ENCODE results near the gene GNA14. TPM values are rescaled to one million over a fixed set of nuclear protein-coding genes. Genes with fewer than 3 reads are reported as not detected.

GNA14 gene
- total RNA-seq, 1 donor from 2014 or later = not detected

DNA sequence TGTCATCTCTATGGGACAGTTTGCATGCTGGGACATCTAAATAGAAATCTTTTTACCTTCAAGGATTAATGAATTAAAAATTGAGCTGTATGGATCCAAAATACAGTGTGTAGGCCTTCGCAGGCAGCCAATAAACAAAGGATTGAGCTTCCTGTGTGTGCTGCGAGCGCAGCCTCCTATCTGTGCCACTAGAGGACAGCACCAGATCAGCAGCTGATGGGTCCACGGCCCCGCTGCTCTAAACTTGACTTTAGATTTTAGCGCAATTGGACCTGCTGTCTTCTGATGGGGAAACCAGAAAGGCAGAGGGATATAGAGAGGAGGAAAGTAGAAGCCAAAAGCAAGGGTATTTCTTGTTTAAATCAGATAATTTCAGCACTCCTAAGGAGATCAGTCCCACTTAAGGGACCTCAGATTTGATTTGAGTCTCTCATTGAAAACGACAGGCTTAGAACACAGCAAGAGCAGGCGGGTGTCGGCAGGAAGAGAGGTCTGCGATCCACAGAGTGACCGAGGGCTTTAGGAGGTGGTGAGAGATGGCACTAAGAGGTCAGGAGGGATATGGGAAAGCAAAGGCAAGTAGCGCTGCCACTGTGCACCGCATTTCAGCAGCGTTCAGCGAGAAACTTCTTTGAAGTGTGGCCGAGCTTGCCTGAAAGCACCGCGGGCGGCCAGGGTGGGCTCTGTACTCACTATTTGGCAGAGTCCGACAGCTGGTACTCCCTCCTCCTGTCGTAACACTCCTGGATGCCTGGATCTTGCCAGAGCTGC, 214.3 kb downstream of the GNA14 start:
- Mint-ChIP-seq H3K4me1 (ENCODE audit: unreplicated experiment) (peaks cover 6% of the 10 kb centered on the region), H3K9me3 (ENCODE audit: unreplicated experiment) (no peaks in the 10 kb centered on the region), H3K27me3 (ENCODE audit: unreplicated experiment) (peaks cover 21% of the 10 kb centered on the region), H3K4me3 (ENCODE audit: unreplicated experiment) (no peak overlapping the region), H3K27ac (ENCODE audit: unreplicated experiment) (no peak overlapping the region), H3K36me3 (ENCODE audit: unreplicated experiment) (no peaks in the 10 kb centered on the region)
- TF ChIP-seq, protein P1, sequence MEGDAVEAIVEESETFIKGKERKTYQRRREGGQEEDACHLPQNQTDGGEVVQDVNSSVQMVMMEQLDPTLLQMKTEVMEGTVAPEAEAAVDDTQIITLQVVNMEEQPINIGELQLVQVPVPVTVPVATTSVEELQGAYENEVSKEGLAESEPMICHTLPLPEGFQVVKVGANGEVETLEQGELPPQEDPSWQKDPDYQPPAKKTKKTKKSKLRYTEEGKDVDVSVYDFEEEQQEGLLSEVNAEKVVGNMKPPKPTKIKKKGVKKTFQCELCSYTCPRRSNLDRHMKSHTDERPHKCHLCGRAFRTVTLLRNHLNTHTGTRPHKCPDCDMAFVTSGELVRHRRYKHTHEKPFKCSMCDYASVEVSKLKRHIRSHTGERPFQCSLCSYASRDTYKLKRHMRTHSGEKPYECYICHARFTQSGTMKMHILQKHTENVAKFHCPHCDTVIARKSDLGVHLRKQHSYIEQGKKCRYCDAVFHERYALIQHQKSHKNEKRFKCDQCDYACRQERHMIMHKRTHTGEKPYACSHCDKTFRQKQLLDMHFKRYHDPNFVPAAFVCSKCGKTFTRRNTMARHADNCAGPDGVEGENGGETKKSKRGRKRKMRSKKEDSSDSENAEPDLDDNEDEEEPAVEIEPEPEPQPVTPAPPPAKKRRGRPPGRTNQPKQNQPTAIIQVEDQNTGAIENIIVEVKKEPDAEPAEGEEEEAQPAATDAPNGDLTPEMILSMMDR (IDR thresholded peaks at IDR 0.05) = peak; percentile 100
- DNase-seq (ENCODE audit: extremely low spot score, unreplicated experiment) = peak; percentile 83

- Mint-ChIP-seq H3K27ac (ENCODE audit: unreplicated experiment) (no peak overlapping the region), H3K36me3 (ENCODE audit: unreplicated experiment) (no peaks in the 10 kb centered on the region), H3K9me3 (ENCODE audit: unreplicated experiment) (no peaks in the 10 kb centered on the region), H3K27me3 (ENCODE audit: unreplicated experiment) (peaks cover 15% of the 10 kb centered on the region), H3K4me1 (ENCODE audit: unreplicated experiment) (peaks cover 4% of the 10 kb centered on the region), H3K4me3 (ENCODE audit: unreplicated experiment) (no peak overlapping the region)
- TF ChIP-seq, protein P1 (IDR thresholded peaks at IDR 0.05) = no peak
- DNase-seq (ENCODE audit: extremely low spot score, unreplicated experiment) = peak; percentile 72
These were observed 216.1 kb downstream of the GNA14 start for GRCh38 chr9:77432053-77432452.

DNA sequence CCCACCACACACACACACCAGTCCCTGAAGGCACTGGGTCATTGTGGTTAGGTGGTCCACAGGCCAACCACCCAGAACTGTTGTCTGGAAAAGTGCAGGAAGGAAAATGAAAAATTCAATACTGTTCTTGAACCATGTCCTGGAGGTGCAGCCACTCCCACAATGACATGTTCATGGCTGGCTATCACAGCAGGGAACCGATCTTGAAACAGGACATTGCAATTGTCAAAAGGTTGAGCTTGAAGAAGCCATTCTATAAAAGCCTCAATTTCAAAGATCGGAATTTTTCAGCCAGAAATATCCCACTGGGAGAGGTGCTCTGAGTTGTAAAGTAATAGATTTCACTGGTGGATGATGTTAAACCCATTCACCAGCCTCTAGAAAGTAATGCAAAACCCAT, 218.2 kb downstream of the GNA14 start:
- H3K27me3 Mint-ChIP-seq (ENCODE audit: unreplicated experiment) = peaks cover 4% of the 10 kb centered on the region
- peaks cover 4% of the 10 kb centered on the region for H3K4me1 Mint-ChIP-seq (ENCODE audit: unreplicated experiment)
- no peak overlapping the region for H3K27ac Mint-ChIP-seq (ENCODE audit: unreplicated experiment)
- no peak for DNase-seq (ENCODE audit: extremely low spot score, unreplicated experiment)
- TF ChIP-seq, protein P1 (IDR thresholded peaks at IDR 0.05) = no peak
- no peaks in the 10 kb centered on the region for H3K9me3 Mint-ChIP-seq (ENCODE audit: unreplicated experiment)
- no peak overlapping the region for H3K4me3 Mint-ChIP-seq (ENCODE audit: unreplicated experiment)
- H3K36me3 Mint-ChIP-seq (ENCODE audit: unreplicated experiment) = no peaks in the 10 kb centered on the region

DNA sequence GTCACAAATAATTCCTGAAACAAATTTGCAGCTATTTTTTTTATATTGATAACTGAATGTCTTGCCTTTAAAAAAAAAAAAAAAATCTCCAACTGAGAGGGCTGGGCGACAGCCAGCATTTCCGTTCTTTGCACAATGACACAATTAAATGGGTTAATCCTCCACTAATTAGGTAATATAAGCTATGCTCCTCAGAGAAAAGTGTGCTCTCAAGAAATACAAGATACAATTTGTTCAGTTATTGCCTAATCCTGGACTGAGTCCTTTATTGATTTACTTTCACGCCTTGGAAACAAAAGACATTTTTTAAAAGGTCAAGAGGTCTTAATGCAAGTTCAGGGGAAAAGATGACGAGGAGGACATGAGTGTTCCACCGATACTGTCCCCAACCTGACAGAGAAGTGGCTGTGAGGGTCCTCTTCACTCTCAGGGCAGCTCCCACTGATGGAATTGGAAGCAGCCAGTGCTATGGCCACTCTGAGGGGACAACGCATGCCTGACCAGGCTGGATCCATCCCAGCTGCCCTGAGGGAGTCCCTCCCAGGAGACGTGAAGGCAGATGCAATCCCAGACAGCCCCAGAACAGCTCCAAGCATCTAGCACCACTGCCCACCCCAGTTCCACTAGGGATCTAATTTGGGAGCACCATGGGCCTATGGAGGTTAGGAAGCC, 220.7 kb downstream of the GNA14 start:
- no peak overlapping the region for H3K27ac Mint-ChIP-seq (ENCODE audit: unreplicated experiment)
- no peaks in the 10 kb centered on the region for H3K4me1 Mint-ChIP-seq (ENCODE audit: unreplicated experiment)
- no peak overlapping the region for H3K4me3 Mint-ChIP-seq (ENCODE audit: unreplicated experiment)
- DNase-seq (ENCODE audit: extremely low spot score, unreplicated experiment) = no peak
- H3K9me3 Mint-ChIP-seq (ENCODE audit: unreplicated experiment) = no peaks in the 10 kb centered on the region
- H3K27me3 Mint-ChIP-seq (ENCODE audit: unreplicated experiment) = no peaks in the 10 kb centered on the region
- H3K36me3 Mint-ChIP-seq (ENCODE audit: unreplicated experiment) = no peaks in the 10 kb centered on the region
- TF ChIP-seq, protein P1 (IDR thresholded peaks at IDR 0.05) = no peak

DNA sequence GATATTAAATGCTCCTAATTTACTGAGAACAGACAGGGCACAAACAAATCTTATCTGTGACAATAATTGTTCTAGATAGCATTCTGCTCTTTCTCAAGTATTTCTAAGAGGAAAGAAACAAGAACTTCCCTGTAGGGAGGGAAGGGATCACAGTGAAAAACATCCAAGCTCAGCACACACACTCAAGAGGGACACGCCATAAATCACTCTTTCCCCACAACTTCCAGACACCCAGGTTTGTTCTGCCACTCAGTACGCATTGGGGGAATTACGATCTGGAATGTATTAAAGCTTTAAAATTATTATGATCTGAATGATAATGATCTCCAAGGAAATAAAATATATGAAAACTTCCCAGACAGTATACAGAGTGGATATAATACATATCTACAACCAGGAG, 221.4 kb downstream of the GNA14 start:
- H3K27ac Mint-ChIP-seq (ENCODE audit: unreplicated experiment) = no peak overlapping the region
- H3K27me3 Mint-ChIP-seq (ENCODE audit: unreplicated experiment) = no peaks in the 10 kb centered on the region
- no peak overlapping the region for H3K4me3 Mint-ChIP-seq (ENCODE audit: unreplicated experiment)
- no peaks in the 10 kb centered on the region for H3K36me3 Mint-ChIP-seq (ENCODE audit: unreplicated experiment)
- no peaks in the 10 kb centered on the region for H3K9me3 Mint-ChIP-seq (ENCODE audit: unreplicated experiment)
- peaks cover 2% of the 10 kb centered on the region for H3K4me1 Mint-ChIP-seq (ENCODE audit: unreplicated experiment)
- DNase-seq (ENCODE audit: extremely low spot score, unreplicated experiment) = no peak
- TF ChIP-seq, protein P1 (IDR thresholded peaks at IDR 0.05) = no peak
